H9 (cell line): Measurements from ENCODE around the gene CWC27. TPM values are rescaled to one million over a fixed set of nuclear protein-coding genes. Genes with fewer than 3 reads are reported as not detected.

Source experiments
- DNase-seq: peaks from one replicate; pipeline ENCODE4 v3.0.0-alpha.2; 2017
- H2AFZ ChIP-seq: one replicate; pipeline ENCODE4 v1.6.1; 2013; ENCODE audit warnings: mild to moderate bottlenecking, low read length, control low read depth, moderate library complexity
- H2AK5ac ChIP-seq: 2 replicates; pipeline ENCODE4 v1.6.1; 2013; ENCODE audit warnings: low read length, control low read depth, mixed read lengths; ENCODE audit not compliant: insufficient read length
- H2BK120ac ChIP-seq: one replicate; pipeline ENCODE4 v1.6.1; 2013; ENCODE audit warnings: low read depth, mild to moderate bottlenecking, low read length, control low read depth, inconsistent platforms; ENCODE audit not compliant: poor library complexity, severe bottlenecking
- H2BK12ac ChIP-seq: 2 replicates; pipeline ENCODE4 v1.6.1; 2013; ENCODE audit warnings: low read length, control low read depth, mixed read lengths, low read depth; ENCODE audit not compliant: insufficient read length
- H2BK15ac ChIP-seq: 2 replicates; pipeline ENCODE4 v1.6.1; 2013; ENCODE audit warnings: low read depth, low read length, control low read depth
- H2BK20ac ChIP-seq: one replicate; pipeline ENCODE4 v1.6.1; 2013; ENCODE audit warnings: low read depth, mild to moderate bottlenecking, low read length, control low read depth, inconsistent platforms; ENCODE audit not compliant: poor library complexity, severe bottlenecking
- H2BK5ac ChIP-seq: 2 replicates; pipeline ENCODE4 v1.6.1; 2013; ENCODE audit warnings: low read length, control low read depth, mixed read lengths; ENCODE audit not compliant: insufficient read length
- H3K14ac ChIP-seq: 2 replicates; pipeline ENCODE4 v1.6.1; 2013; ENCODE audit warnings: low read length, control low read depth; ENCODE audit not compliant: insufficient read depth
- H3K18ac ChIP-seq: 2 replicates; pipeline ENCODE4 v1.6.1; 2013; ENCODE audit warnings: low read depth, mild to moderate bottlenecking, mixed read lengths, low read length, control low read depth; ENCODE audit not compliant: insufficient read length
- H3K23ac ChIP-seq: 2 replicates; pipeline ENCODE4 v1.6.1; 2013; ENCODE audit warnings: low read length, control low read depth, mixed read lengths, low read depth; ENCODE audit not compliant: insufficient read length
- H3K23me2 ChIP-seq: 2 replicates; pipeline ENCODE4 v1.6.1; 2013; ENCODE audit warnings: low read depth, mild to moderate bottlenecking, mixed read lengths, low read length, control low read depth; ENCODE audit not compliant: insufficient read length, poor library complexity, severe bottlenecking
- H3K27ac ChIP-seq: 2 replicates; pipeline ENCODE4 v1.5.1; 2013; ENCODE audit warnings: low read length, control low read depth, mixed read lengths, low read depth; ENCODE audit not compliant: insufficient read length
- H3K27me3 ChIP-seq: 2 replicates; pipeline ENCODE4 v1.6.1; 2013; ENCODE audit warnings: low read length, control low read depth, inconsistent platforms; ENCODE audit not compliant: insufficient read depth
- H3K4ac ChIP-seq: 2 replicates; pipeline ENCODE4 v1.6.1; 2013; ENCODE audit warnings: low read depth, mild to moderate bottlenecking, control low read depth, inconsistent platforms, low read length, moderate library complexity
- H3K4me1 ChIP-seq: 2 replicates; pipeline ENCODE4 v1.6.1; 2013; ENCODE audit warnings: low read length, control low read depth, inconsistent platforms; ENCODE audit not compliant: insufficient read depth
- H3K4me2 ChIP-seq: 2 replicates; pipeline ENCODE4 v1.6.1; 2013; ENCODE audit warnings: low read length, control low read depth, mixed read lengths; ENCODE audit not compliant: insufficient read length, insufficient read depth
- H3K56ac ChIP-seq: 2 replicates; pipeline ENCODE4 v1.6.1; 2013; ENCODE audit warnings: low read depth, mild to moderate bottlenecking, mixed read lengths, low read length, control low read depth; ENCODE audit not compliant: insufficient read length
- H3K79me1 ChIP-seq: 2 replicates; pipeline ENCODE4 v1.6.1; 2013; ENCODE audit warnings: low read depth, mild to moderate bottlenecking, moderate library complexity, low read length, control low read depth, inconsistent platforms; ENCODE audit not compliant: insufficient read depth, poor library complexity, severe bottlenecking
- H3K79me2 ChIP-seq: 2 replicates; pipeline ENCODE4 v1.6.1; 2013; ENCODE audit warnings: low read length, control low read depth, inconsistent platforms; ENCODE audit not compliant: insufficient read depth
- H3K9ac ChIP-seq: 2 replicates; pipeline ENCODE4 v1.6.1; 2013; ENCODE audit warnings: low read length, control low read depth, mixed read lengths; ENCODE audit not compliant: insufficient read length; ENCODE audit errors: extremely low read depth
- H3K9me3 ChIP-seq: one replicate; pipeline ENCODE4 v1.6.1; 2013; ENCODE audit warnings: low read depth, low read length, inconsistent platforms; ENCODE audit not compliant: control insufficient read depth
- H3T11ph ChIP-seq: one replicate; pipeline ENCODE4 v1.6.1; 2013; ENCODE audit warnings: mild to moderate bottlenecking, low read length, control low read depth, inconsistent platforms
- H4K20me1 ChIP-seq: one replicate; pipeline ENCODE4 v1.6.1; 2013; ENCODE audit not compliant: control insufficient read depth, insufficient read length, insufficient read depth
- H4K5ac ChIP-seq: 2 replicates; pipeline ENCODE4 v1.6.1; 2013; ENCODE audit warnings: low read depth, mild to moderate bottlenecking, mixed read lengths, low read length, control low read depth; ENCODE audit not compliant: insufficient read length
- H4K8ac ChIP-seq: replicated peaks from 2 replicates; pipeline ENCODE4 v1.6.1; 2013; ENCODE audit warnings: low read length, control low read depth, mixed read lengths, low read depth; ENCODE audit not compliant: insufficient read length
- H4K91ac ChIP-seq: 2 replicates; pipeline ENCODE4 v1.6.1; 2013; ENCODE audit warnings: low read depth, mild to moderate bottlenecking, moderate library complexity, mixed read lengths, low read length, control low read depth; ENCODE audit not compliant: insufficient read length
- H3K27ac Mint-ChIP-seq, 3 experiments: 2 replicates in 2 of 3; 3 replicates in 1 of 3; pipeline ENCODE4 v1.8.0; 2020 to 2021; ENCODE audit warnings: mixed read lengths in 3 of 3, mild to moderate bottlenecking in 1 of 3, moderate library complexity in 1 of 3
- H3K27me3 Mint-ChIP-seq: 2 replicates; pipeline ENCODE4 v1.8.0; 2021; ENCODE audit warnings: low read depth, mild to moderate bottlenecking, moderate library complexity, mixed read lengths
- H3K36me3 Mint-ChIP-seq, 3 experiments: 2 replicates in 2 of 3; 3 replicates in 1 of 3; pipeline ENCODE4 v1.8.0; 2020 to 2021; ENCODE audit warnings: low read depth in 3 of 3, mixed read lengths in 3 of 3; ENCODE audit not compliant: insufficient read depth in 1 of 3
- H3K4me1 Mint-ChIP-seq, 2 experiments: 2 replicates each; pipeline ENCODE4 v1.8.0; 2020; ENCODE audit warnings: mixed read lengths in 2 of 2
- H3K4me3 Mint-ChIP-seq, 2 experiments: 2 replicates in 1 of 2; 3 replicates in 1 of 2; pipeline ENCODE4 v1.8.0; 2020 to 2021; ENCODE audit warnings: mild to moderate bottlenecking in 2 of 2, mixed read lengths in 2 of 2, moderate library complexity in 1 of 2
- H3K9me3 Mint-ChIP-seq, 2 experiments: 2 replicates in 1 of 2; 3 replicates in 1 of 2; pipeline ENCODE4 v1.8.0; 2020; ENCODE audit warnings: mild to moderate bottlenecking in 2 of 2, mixed read lengths in 2 of 2, moderate library complexity in 1 of 2
- WGBS: extraction: QIAGEN DNeasy Blood & Tissue Kit; methylation state at CpG from one replicate; pipeline ENCODE4 v1.1.7; 2013; ENCODE audit warnings: missing lambda C conversion rate, low lambda C conversion rate, mixed read lengths; ENCODE audit not compliant: insufficient read length; ENCODE audit errors: extremely low coverage; 5-methylcytosine and 5-hydroxymethylcytosine counted together
- total RNA-seq: library from RNA; stranded (reverse); gene quantifications from 2 replicates; pipeline ENCODE4 v1.2.1, GENCODE V29; 2021
- TF ChIP-seq, protein P1 (sequence below): fragments of 200-600 bp; sonication (generic); conservative IDR thresholded peaks from 3 replicates; pipeline ENCODE4 v1.8.0; 2021; ENCODE audit warnings: antibody characterized with exemption, mild to moderate bottlenecking

Gene CWC27
- total RNA-seq, 1 experiment from 2014 or later = 41.9 TPM

DNA sequence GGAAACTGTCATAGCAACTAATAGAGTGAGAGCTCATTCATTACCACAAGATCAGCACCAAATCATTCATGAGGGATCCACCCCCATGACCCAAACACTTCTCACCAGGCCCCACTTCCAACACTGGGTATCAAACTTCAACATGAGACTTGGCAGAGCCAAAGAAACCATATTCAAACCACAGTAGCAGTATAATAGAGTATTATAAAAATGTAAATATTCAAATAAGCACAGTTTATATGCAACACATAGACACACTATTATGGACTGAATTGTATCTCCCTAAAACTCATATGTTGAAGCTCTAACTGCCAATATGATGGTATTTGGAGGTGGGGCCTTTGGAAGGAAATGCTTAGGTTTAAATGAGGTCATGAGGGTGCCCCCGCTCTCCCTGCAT, 240.5 kb downstream of the CWC27 start:
- H3T11ph ChIP-seq = no peak overlapping the region
- peaks cover 0 to under 1% (median 0%) of the 10 kb centered on the region in 3 experiments; a peak in 2 of 7 replicates for H3K36me3 Mint-ChIP-seq
- no peaks in the 10 kb centered on the region for H4K20me1 ChIP-seq
- H3K9me3 Mint-ChIP-seq = no peaks in the 10 kb centered on the region
- TF ChIP-seq, protein P1, sequence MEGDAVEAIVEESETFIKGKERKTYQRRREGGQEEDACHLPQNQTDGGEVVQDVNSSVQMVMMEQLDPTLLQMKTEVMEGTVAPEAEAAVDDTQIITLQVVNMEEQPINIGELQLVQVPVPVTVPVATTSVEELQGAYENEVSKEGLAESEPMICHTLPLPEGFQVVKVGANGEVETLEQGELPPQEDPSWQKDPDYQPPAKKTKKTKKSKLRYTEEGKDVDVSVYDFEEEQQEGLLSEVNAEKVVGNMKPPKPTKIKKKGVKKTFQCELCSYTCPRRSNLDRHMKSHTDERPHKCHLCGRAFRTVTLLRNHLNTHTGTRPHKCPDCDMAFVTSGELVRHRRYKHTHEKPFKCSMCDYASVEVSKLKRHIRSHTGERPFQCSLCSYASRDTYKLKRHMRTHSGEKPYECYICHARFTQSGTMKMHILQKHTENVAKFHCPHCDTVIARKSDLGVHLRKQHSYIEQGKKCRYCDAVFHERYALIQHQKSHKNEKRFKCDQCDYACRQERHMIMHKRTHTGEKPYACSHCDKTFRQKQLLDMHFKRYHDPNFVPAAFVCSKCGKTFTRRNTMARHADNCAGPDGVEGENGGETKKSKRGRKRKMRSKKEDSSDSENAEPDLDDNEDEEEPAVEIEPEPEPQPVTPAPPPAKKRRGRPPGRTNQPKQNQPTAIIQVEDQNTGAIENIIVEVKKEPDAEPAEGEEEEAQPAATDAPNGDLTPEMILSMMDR = no peak
- H3K9ac ChIP-seq = no peak overlapping the region
- H3K27me3 ChIP-seq = no peaks in the 10 kb centered on the region
- H3K4me2 ChIP-seq = no peak overlapping the region
- H4K5ac ChIP-seq = no peak overlapping the region
- H3K23ac ChIP-seq = no peak overlapping the region
- H3K56ac ChIP-seq = no peak overlapping the region
- no peak overlapping the region for H3K18ac ChIP-seq
- no peaks in the 10 kb centered on the region for H3K27me3 Mint-ChIP-seq
- H3K27ac ChIP-seq = no peak overlapping the region
- no peak overlapping the region for H2BK12ac ChIP-seq
- H2BK20ac ChIP-seq = no peak overlapping the region
- H2BK120ac ChIP-seq = no peak overlapping the region
- peak overlapping the region in 1 of 3 experiments; percentile 81; a peak in 1 of 7 replicates for H3K27ac Mint-ChIP-seq
- H2BK15ac ChIP-seq = no peak overlapping the region
- no peak overlapping the region for H4K91ac ChIP-seq
- H3K9me3 ChIP-seq = no peaks in the 10 kb centered on the region
- no peaks in the 10 kb centered on the region for H3K79me2 ChIP-seq
- no peak for DNase-seq
- H3K4me3 Mint-ChIP-seq = no peak overlapping the region
- H2AK5ac ChIP-seq = no peak overlapping the region
- no peak overlapping the region for H3K14ac ChIP-seq
- no CpG with 5 or more reads among the region's 1 CpG for WGBS
- no peak overlapping the region for H2AFZ ChIP-seq
- H2BK5ac ChIP-seq = no peak overlapping the region
- no peak overlapping the region for H3K4ac ChIP-seq
- no peaks in the 10 kb centered on the region for H3K23me2 ChIP-seq
- no peak overlapping the region for H4K8ac ChIP-seq
- no peaks in the 10 kb centered on the region for H3K4me1 ChIP-seq
- peaks cover 0 to under 1% of the 10 kb centered on the region in 2 experiments; a peak in 1 of 4 replicates for H3K4me1 Mint-ChIP-seq
- H3K79me1 ChIP-seq = no peaks in the 10 kb centered on the region
